GM21576 (cell line): Measurements from ENCODE around the gene CYP2A7.
"Not testable (repeated sequence)": the region's sequence is repeated elsewhere in the genome, so short reads cannot be mapped to it uniquely, and the experiment has no call there.

Experiments used
- ATAC-seq: cut with Tn5 transposase; IDR thresholded peaks from one replicate; pipeline ENCODE4 v1.9.1; 2021; ENCODE audit warnings: mild to moderate bottlenecking, moderate library complexity; ENCODE audit not compliant: unreplicated experiment

The CYP2A7 gene

GRCh38 chr19:40882062-40882461, at the start of gene CYP2A7:
Gene CYP2A7 (minus strand): TSS chr19:40882231. CDS start chr19:40882210, 21 bp downstream.
- not testable (repeated sequence) for ATAC-seq

- not testable (repeated sequence) for ATAC-seq
These were observed 48.8 kb upstream of the CYP2A7 start for GRCh38 chr19:40930799-40931198.

- not testable (repeated sequence) for ATAC-seq
These were observed 47.9 kb upstream of the CYP2A7 start for GRCh38 chr19:40929942-40930341.

- ATAC-seq = no peak
These were observed 46.8 kb upstream of the CYP2A7 start for GRCh38 chr19:40928850-40929249.

GRCh38 chr19:40927567-40927966, 45.5 kb upstream of the CYP2A7 start:
- no peak for ATAC-seq

- ATAC-seq = not testable (repeated sequence)
These were observed 44.2 kb upstream of the CYP2A7 start for GRCh38 chr19:40926276-40926675.

- ATAC-seq = no peak
These were observed 41.9 kb upstream of the CYP2A7 start for GRCh38 chr19:40923934-40924391.

- not testable (repeated sequence) for ATAC-seq
These were observed 40.5 kb upstream of the CYP2A7 start for GRCh38 chr19:40922237-40923160.

- no peak for ATAC-seq
These were observed 39.2 kb upstream of the CYP2A7 start for GRCh38 chr19:40921005-40921897.

GRCh38 chr19:40920300-40921004, 38.4 kb upstream of the CYP2A7 start:
- no peak for ATAC-seq

- not testable (repeated sequence) for ATAC-seq
These were observed 37.7 kb upstream of the CYP2A7 start for GRCh38 chr19:40919530-40920299.

GRCh38 chr19:40918303-40918702, 36.3 kb upstream of the CYP2A7 start:
- not testable (repeated sequence) for ATAC-seq

- ATAC-seq = no peak
These were observed 26.9 kb upstream of the CYP2A7 start for GRCh38 chr19:40908976-40909375.

- no peak for ATAC-seq
These were observed 26.1 kb upstream of the CYP2A7 start for GRCh38 chr19:40907968-40908735.

- ATAC-seq = no peak
These were observed 24.5 kb upstream of the CYP2A7 start for GRCh38 chr19:40906512-40906911.

- ATAC-seq = not testable (repeated sequence)
These were observed 22.7 kb upstream of the CYP2A7 start for GRCh38 chr19:40904673-40905156.

GRCh38 chr19:40901975-40902750, 20.1 kb upstream of the CYP2A7 start:
- not testable (repeated sequence) for ATAC-seq

GRCh38 chr19:40900521-40900920, 18.5 kb upstream of the CYP2A7 start:
- not testable (repeated sequence) for ATAC-seq
